Lower leg skin (tissue), 4 donors: ENCODE data around the gene CDC42EP5. TPM values are rescaled to one million over a fixed set of nuclear protein-coding genes. Genes with fewer than 3 reads are reported as not detected.
"Not testable (repeated sequence)": the region's sequence is repeated elsewhere in the genome, so short reads cannot be mapped to it uniquely, and the experiment has no call there.

ENCODE experiments used
- DNase-seq, 2 donors: peaks; one replicate each; pipeline ENCODE4 v3.0.0-alpha.2; 2019; ENCODE audit warnings: low spot score in 2 of 2
- H3K4me3 ChIP-seq: fragments of 200-600 bp; sonication (generic); 2 replicates; pipeline ENCODE4 v1.5.1; 2017; ENCODE audit warnings: mild to moderate bottlenecking, low read depth; ENCODE audit not compliant: poor library complexity, severe bottlenecking
- POLR2A ChIP-seq, 2 donors: fragments of 450-650 bp; IDR thresholded peaks; one replicate each; pipeline ENCODE4 v1.6.1; 2016 to 2017; ENCODE audit warnings: antibody characterized with exemption in 2 of 2, mild to moderate bottlenecking in 1 of 2, moderate library complexity in 1 of 2
- WGBS, 2 donors: methylation state at CpG; one replicate each; pipeline ENCODE4 v1.1.5; 2018; 5-methylcytosine and 5-hydroxymethylcytosine counted together
- intact Hi-C: fragments of 100-400 bp; cut with DNase I; formaldehyde crosslinking; loops from one replicate; pipeline ENCODE4 v1.15.0; 2023; ENCODE audit warnings: low total_unique reads
- total RNA-seq, 4 donors: library from RNA; depleted of rRNA; stranded (reverse); fragments of >200 nt; gene quantifications; one replicate each; pipeline ENCODE4 v1.1.0, GENCODE V29; 2016
- TF ChIP-seq, protein P1 (sequence below), 3 donors: fragments of 450-650 bp; IDR thresholded peaks; one replicate each; pipeline ENCODE4 v1.5.1; 2016; ENCODE audit warnings: antibody characterized with exemption in 3 of 3, mild to moderate bottlenecking in 3 of 3, moderate library complexity in 2 of 3

The CDC42EP5 gene
- total RNA-seq, 4 donors from 2014 or later, result 5.5 to 21.8 (median 9.6) TPM

DNA sequence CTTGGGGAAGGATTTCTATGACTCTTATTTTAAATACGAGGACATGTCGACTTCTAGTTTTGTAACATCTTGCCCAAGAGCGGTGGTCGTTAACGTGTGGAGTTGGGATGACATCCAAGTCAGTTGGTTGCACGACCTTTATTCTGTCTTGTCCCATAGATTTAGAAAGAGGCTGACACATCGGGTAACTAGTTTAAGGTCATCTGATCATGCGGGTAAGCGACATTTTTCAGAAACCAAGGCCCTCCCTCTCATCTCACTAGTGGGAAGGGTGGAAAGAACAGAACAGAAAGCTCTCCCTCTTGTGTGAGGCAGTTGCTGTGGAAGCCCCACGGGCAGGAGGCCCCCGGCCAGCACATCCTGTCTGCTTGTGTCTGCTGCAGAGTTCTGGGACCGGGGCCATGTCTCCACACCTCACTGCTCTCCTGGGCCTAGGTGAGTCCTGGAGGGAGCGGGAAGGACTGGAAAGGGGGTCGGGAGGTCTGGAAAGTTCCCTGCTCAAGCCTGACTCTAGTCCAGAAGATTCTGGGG, 29.5 kb upstream of the CDC42EP5 start, which contains the start of gene LAIR2:
LAIR2 (plus strand) TSS at position 314 of the 531 bp plus-strand sequence; CDS start at position 402, 88 bp downstream.
- no peak for DNase-seq
- no peak within 1 kb of the TSS for H3K4me3 ChIP-seq
- WGBS, 2 donors, result 57 to 64% methylated on average over 14 of the region's 14 CpGs
- TF ChIP-seq, protein P1, sequence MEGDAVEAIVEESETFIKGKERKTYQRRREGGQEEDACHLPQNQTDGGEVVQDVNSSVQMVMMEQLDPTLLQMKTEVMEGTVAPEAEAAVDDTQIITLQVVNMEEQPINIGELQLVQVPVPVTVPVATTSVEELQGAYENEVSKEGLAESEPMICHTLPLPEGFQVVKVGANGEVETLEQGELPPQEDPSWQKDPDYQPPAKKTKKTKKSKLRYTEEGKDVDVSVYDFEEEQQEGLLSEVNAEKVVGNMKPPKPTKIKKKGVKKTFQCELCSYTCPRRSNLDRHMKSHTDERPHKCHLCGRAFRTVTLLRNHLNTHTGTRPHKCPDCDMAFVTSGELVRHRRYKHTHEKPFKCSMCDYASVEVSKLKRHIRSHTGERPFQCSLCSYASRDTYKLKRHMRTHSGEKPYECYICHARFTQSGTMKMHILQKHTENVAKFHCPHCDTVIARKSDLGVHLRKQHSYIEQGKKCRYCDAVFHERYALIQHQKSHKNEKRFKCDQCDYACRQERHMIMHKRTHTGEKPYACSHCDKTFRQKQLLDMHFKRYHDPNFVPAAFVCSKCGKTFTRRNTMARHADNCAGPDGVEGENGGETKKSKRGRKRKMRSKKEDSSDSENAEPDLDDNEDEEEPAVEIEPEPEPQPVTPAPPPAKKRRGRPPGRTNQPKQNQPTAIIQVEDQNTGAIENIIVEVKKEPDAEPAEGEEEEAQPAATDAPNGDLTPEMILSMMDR (IDR thresholded peaks at IDR 0.05), result no peak
- no peak for TF ChIP-seq POLR2A (IDR thresholded peaks at IDR 0.05)
- intact Hi-C loops, result no loop called here

DNA sequence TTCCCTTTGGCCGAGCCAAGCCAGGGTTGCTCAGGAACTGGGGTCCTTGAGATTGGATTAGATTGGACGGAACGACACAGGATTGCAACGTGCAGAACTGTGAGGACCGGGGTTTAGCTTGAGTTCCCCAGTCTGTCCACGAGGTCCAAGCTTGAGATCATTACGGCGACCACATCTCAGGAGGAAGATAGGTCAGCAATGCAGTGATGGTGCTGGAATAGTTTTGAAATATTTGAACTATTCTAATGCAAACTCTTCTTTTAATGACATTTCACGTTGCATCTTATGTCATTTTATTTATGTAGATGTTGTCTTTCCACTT, 25.3 kb upstream of the CDC42EP5 start:
- intact Hi-C loops, H3K4me3 ChIP-seq, DNase-seq: not testable (repeated sequence)
- 71 to 78% methylated on average over 8 to 9 of the region's 9 CpGs for WGBS, 2 donors

DNA sequence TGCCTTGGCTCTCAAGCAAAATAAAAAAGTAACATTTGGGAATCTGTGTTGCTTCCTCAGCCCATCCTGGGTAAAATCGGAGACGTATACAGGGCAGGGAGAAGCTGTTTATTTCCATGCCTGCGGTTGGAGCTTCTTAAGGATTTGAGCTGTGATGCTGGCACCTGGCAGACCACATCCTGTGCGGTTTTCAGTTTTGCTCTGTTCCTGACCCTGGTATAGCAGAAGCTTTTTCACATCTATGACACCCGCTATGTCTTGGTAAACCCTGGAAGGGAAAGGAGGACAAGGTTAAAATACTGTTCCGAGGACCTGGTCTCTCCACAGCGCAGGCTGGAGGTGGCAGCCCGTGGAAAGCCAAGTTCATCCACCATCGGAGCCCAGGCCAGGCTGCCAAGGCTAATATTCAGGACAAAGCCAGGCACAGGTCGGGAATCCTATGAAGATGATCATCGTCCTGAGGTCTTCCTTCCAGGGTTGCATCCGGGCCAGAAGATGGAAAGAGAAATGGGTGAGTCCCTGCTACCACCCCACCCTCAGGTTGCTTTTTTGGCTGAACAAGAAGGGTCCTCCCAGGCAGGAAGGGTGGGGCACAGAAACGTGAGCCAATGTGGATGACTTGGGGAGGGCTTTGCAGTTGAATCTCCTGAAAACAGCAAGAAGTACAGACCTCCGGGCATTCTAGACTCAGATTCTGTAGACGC, 24.8 kb upstream of the CDC42EP5 start:
- DNase-seq, intact Hi-C loops: not testable (repeated sequence)
- WGBS, 2 donors, result 78% methylated on average over 8 to 9 of the region's 15 CpGs

DNA sequence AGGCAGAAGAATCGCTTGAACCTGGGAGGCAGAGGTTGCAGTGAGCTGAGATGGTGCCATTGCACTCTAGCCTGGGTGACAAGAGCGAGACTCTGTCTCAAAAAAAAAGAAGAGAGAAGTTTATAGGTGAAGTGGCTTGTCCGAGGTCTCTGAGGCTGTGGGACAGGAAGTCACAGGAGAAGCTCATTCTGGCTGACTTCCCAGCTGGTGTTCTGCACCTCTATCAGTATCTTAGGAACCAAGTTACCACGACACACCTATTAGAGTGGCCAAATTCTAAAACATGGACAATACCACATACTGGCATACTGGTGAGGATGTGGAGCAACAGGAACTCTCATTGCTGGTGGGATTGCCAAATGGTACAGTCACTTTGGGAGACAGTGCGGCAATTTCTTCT, 22.2 kb upstream of the CDC42EP5 start:
- DNase-seq, H3K4me3 ChIP-seq, intact Hi-C loops: not testable (repeated sequence)
- WGBS, 2 donors, result 60 to 67% methylated on average over 5 of the region's 5 CpGs

More for the DNA sequence above, 24.8 kb upstream of the CDC42EP5 start:
- not testable (repeated sequence) for H3K4me3 ChIP-seq

DNA sequence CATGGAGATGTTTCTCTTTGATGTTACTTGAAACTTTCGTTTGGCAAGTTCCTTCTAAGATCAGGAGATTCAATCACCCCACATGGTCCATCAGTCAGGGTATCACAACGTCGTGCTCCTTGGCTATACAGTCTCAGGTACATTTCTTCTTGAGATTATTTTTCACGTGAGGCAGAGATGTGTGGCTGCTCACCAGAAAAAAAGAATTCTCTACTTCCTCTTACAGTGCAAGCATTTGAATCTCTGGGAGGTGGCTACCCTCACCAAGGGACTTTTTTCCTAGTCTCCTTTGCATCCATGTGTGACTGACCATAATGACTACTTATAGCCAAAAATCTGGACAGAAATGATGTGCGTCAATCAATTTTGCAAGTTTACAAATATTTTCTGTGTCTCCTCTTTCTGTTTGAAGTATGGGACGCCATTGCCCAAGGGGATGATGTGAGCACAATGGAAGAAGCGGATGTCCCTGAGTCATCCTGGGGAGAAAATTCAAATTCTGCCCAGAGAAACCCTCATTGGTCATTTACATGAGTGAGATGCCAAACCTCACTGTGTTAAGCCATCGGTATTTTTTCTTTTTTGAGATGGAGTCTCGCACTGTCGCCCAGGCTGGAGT, 21.0 kb upstream of the CDC42EP5 start:
- intact Hi-C loops, result no loop called here
- WGBS, 2 donors, result 75% methylated on average over 10 of the region's 10 CpGs
- DNase-seq, result no peak

DNA sequence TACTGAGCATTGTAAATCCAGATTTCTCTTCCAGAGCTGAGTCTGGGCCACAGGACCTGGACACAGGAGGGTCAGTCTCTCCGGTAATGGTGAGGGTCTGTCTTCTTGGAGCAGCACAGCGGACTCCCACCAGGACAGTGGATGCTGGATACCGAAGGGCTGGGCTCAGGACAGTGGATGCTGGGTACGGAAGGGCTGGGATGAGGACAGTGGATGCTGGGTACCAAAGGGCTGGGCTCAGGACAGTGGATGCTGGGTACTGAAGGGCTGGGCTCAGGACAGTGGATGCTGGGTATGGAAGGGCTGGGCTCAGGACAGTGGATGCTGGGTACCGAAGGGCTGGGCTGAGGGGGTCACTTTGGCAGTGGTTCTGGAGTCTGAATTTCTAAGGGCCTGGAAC, 20.0 kb upstream of the CDC42EP5 start:
- H3K4me3 ChIP-seq, intact Hi-C loops, DNase-seq: not testable (repeated sequence)
- WGBS, 2 donors, result 87 to 94% methylated on average over 5 of the region's 5 CpGs

More for the DNA sequence above, 21.0 kb upstream of the CDC42EP5 start:
- no peak for TF ChIP-seq POLR2A (IDR thresholded peaks at IDR 0.05)
- TF ChIP-seq, protein P1 (IDR thresholded peaks at IDR 0.05), result no peak
- H3K4me3 ChIP-seq, result no peak overlapping the region

DNA sequence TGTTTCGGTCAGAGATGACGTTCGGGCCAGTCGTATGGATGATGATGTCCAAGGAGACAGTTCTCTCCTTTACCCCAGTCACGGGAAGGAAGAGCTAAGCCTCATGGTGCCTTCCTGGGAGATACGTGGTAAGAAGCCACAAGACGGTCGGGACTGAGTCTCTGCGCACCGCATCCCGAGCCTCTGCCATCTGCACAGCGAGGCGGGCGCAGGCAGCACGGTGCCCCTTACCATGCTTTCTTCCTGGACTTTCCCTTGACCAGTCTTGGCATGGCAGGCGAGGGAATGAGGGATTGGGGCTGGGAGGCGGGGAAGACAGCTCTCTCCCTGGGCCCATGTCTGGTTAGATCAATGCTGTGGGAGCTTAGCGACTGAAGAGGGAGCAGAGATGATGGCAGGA, 19.5 kb upstream of the CDC42EP5 start:
- intact Hi-C loops, result no loop called here
- H3K4me3 ChIP-seq, result no peak overlapping the region
- TF ChIP-seq, protein P1 (IDR thresholded peaks at IDR 0.05), result no peak
- TF ChIP-seq POLR2A (IDR thresholded peaks at IDR 0.05), result no peak
- 83% methylated on average over 18 of the region's 18 CpGs for WGBS, 2 donors
- no peak for DNase-seq
